Aortic smooth muscle cell (primary cell): ENCODE measurements around the gene THRSP. TPM values are rescaled to one million over a fixed set of nuclear protein-coding genes. Genes with fewer than 3 reads are reported as not detected.

Experiments
- total RNA-seq: library from RNA; depleted of rRNA; stranded (reverse); fragments of >200 nt; gene quantifications from 2 replicates; pipeline ENCODE4 v1.2.3, GENCODE V29; 2014

The THRSP gene
- not detected in 2 replicates for total RNA-seq

GRCh38 chr11:78063440-78064181 is at the start of gene THRSP:
Gene THRSP, plus strand, starts transcription at chr11:78063861. Its CDS starts 21 bp downstream, at chr11:78063882.

GRCh38 chr11:78022397-78023396 is 41.0 kb upstream of the THRSP start, which contains the start of gene KCTD14:
Gene KCTD14, minus strand, starts transcription at chr11:78023276. Its CDS starts 27 bp downstream, at chr11:78023249.

GRCh38 chr11:78079232-78080083 is 15.8 kb downstream of the THRSP start, which contains the start of gene NDUFC2:
Gene NDUFC2, minus strand, starts transcription at chr11:78079862. Its CDS starts 118 bp downstream, at chr11:78079744.

Other genes with a start within 250 kb of the THRSP start
- gene RSF1, start 243.1 kb upstream of the THRSP start, total RNA-seq, result 39.9 and 46.7 TPM in 2 replicates
- gene AAMDC, start 242.7 kb upstream of the THRSP start, total RNA-seq, result 116 and 166 TPM in 2 replicates
- gene INTS4, start 69.2 kb upstream of the THRSP start, total RNA-seq, result 30.0 and 31.8 TPM in 2 replicates
- 0.13 and 0.25 TPM in 2 replicates for gene KCTD14, start 40.6 kb upstream of the THRSP start, total RNA-seq
- 76.5 and 89.8 TPM in 2 replicates for gene NDUFC2, start 16.0 kb downstream of the THRSP start, total RNA-seq
- 23.3 and 39.1 TPM in 2 replicates for gene ALG8, start 75.8 kb downstream of the THRSP start, total RNA-seq
- gene KCTD21, start 124.8 kb downstream of the THRSP start, total RNA-seq, result 7.9 and 8.6 TPM in 2 replicates
- gene USP35, start 125.1 kb downstream of the THRSP start, total RNA-seq, result 14.1 and 14.5 TPM in 2 replicates